GM18873 (cell line): ENCODE results near the gene GIGYF2.
"Not testable (repeated sequence)": the region's sequence is repeated elsewhere in the genome, so short reads cannot be mapped to it uniquely, and the experiment has no call there.

Experiments
- ATAC-seq: cut with Tn5 transposase; IDR thresholded peaks from one replicate; pipeline ENCODE4 v1.9.1; 2021; ENCODE audit warnings: mild to moderate bottlenecking, moderate library complexity, moderate number of reproducible peaks; ENCODE audit not compliant: unreplicated experiment, low FRiP score

GIGYF2 gene

DNA sequence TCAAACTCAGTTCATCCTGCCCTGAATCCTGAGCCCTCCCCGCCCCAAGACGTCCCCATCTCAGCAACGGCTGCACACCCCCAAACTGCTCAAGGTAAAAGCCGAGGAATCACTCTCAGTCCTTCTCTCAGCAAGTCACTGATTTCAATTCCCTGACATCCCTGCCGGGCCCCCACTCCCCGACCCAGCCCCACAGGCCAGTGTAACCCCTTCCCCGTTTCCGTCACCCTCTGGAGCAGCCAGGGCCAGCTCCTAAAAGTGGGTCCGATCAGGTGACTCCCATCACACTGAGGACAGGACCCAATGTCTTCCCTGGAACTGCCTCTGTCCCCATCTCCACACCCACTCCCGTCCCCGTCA lies 193.4 kb downstream of the GIGYF2 start:
- no peak for ATAC-seq

DNA sequence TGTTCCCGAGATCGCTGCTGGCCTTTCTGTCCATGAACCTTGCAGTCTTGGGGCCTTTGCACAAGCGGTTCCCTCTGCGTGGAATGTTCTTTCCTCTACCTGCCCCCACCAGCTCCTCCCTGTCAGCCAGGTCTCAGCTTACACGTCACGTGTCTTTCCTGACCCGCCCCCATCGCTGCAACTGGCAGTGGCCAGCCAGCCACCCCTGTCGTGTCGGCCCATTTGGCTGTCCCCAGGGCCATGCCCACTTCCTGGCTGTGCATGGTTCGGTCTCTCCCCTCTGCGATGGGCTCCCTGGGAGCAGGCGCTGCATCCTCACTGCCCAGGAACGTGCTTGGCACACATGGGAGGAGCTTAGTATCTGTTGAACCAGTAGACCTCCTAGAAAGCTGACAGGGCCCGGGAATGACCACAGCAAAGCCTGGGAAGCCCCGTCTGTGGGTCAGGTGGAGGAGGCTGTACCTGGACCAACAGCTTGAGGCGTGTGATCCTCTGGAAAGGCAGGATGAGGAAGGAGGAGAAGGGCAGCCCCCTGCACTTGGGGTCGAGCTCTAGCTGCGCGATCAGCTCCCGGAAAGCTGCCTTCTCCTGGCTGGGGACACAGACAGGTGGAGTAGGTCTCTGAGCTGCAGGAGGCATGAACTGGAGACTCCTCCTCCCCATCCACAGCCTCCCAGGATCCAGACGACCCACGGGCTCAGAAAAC lies 193.9 kb downstream of the GIGYF2 start:
- ATAC-seq = no peak

DNA sequence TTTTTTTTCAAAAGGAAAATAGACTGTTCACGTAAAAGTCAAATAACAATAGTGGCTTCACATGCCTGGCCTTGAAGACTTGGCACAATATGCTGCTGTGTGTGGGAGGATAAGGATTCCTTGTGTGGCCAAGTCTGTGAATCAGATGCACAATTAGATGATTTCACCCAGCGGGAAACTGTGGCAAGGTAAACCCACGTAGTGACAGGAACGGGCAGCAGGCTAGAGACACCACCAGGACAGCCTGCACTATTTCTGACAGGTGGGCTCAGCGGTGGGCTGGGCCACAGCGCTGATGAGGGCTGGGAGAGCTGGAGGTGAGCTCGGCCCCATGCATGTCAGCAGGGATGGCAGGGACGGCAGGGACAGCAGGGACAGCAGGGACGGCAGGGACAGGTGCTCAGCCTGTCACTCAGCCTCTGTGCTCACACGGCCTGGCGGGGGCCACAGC lies 194.5 kb downstream of the GIGYF2 start:
- ATAC-seq = no peak

DNA sequence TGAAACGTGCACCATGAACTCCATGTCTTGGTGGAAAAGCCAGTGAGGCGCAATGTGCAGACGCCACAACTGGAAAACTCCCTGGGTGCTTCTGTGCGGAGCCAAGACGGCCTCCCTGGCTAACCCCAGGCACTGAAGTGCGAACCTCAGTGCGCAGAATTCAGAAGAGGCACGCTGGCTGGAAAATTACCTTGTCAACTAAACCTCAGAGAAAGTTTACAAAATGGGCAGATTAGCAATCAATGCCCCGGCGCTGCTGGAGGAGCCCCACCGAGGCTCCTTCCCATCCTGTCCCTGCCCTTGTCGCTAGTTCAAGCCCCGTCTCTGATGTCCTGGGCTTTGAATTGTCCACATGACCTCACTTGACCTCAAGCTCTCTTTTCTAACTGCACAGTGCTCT lies 195.1 kb downstream of the GIGYF2 start:
- no peak for ATAC-seq

DNA sequence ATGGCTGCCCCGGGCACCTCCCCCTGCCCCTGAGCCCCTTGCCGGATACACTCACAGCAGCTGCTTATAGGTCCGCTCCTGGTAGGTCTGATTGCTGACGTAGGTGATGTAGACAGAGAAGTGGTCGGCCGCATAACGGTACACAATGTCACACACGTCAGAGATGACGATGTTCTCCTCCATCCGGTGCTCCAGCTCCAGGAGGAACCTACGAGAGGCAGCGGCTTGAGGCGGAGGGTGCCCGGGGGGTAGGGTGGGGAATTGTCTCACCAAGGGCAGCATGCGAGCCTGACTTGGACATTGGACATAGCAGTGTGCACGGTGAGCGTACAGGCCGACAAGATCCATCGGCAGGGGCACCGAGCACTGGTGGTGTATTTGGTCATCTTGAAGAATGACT lies 195.7 kb downstream of the GIGYF2 start:
- no peak for ATAC-seq

DNA sequence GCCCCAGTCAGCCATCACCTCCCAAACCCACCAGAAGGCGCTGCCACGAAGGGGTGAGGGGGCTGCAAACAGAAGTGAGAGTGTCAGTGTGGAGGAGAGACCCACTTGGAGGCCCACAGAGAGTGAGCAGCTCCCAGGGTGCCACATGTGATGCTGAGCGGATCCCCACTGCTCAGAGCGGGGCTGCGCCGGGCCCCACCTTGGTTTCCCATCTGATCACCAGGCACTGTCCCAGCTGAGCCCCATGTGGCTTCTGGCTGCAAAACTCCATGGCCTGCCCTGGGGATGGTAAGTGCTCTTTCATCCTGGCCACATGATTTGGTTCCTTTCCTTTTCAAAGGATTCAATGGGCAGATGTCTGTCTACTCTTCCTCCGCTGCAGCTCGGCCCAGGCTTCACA lies 196.7 kb downstream of the GIGYF2 start:
- no peak for ATAC-seq

DNA sequence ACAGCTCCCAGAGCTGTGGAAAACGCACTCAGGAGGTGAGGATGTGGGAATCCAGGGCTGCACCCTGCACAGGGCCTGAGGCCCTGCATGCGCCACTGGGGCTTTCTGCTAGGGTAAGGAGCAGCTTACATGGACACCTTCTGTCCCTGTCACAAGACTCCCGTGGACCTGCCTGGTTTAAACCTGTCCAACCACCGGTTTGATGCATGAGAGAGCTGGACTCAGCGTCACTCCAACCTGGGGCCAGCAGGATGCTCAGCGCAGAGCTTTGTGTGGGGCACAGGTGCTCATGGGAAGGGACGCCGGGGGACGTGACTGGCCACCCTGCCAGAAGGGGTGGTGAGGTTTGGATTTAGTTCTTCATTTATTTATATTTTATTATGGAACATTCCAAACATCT lies 197.1 kb downstream of the GIGYF2 start:
- no peak for ATAC-seq

DNA sequence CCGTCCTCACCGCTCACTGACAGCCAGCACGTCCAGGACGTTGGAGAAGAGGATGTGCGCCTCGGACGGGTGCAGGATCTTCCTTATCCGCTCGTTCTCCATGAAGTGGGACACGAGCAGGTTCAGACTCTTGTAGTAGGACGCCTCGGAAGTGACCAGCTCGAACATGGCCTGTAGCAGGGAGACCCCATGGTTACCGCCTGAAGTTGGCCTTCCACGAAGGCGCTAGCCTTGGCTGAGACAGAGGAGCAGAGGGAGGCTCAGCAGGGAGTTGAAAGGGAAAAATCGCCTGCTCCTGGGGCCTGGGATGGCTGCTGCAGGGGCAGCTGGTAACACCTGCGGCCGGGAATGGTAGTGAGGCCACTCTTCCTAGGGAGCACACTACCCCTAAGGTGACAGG lies 197.6 kb downstream of the GIGYF2 start:
- no peak for ATAC-seq

DNA sequence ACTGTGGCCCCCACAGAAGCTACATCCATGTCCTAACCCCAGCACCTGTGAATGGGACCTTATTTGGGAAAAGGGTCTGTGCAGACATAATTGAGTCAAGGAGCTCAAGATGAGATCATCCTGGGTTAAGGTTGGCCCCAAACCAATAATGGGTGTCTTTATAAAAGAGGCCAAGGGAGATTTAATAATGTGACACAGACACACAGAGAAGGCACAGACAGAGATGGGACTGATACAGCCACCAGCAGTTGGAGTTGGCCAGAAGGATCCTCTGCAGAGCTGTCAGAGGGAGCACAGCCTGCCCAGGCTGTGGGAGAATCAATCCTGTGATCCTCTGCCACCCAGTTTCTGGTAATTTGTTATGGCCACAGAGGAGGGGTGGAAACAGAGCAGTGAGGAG lies 199.0 kb downstream of the GIGYF2 start:
- no peak for ATAC-seq

DNA sequence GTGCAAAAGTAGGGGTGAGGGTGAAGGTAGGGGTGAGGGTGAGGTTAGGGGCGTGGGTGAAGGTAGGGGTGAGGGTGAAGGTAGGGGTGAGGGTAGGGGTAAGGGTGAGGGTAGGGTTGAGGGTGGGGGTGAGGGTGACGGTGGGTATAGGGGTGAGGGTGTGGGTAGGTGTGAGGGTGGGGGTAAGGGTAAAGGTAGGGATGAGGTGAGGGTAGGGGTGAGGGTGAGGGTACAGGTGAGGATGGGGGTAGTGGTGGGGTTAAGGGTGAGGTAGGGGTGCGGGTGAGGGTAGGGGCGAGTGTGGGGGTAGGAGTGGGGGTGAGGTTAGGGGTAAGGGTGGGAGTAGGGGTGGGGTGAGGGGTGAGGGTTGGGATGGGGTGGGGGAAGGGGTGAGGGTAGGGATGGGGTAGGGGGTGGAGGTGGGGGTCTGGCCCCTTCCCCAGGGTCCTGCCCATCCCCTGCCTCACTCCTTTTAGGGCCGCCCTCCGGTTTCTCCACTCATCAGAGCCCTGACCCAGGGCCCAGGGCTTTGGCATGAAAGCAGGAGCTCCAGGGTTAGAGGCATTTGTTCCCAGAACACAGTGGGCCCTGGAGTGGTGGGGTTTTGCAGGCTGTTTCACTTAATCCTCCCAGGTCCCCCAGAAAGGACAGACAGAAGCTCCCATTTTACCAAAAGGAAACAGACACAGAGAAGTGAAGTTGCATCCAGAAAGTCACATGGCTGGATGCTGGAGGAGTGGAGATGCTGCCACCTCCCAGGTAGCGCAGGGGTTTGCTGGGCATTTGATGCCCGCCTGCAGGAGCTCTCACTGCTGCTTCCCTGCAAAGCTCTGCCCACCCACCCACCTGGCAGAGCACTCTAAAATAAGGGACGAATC lies 199.8 kb downstream of the GIGYF2 start:
- ATAC-seq = no peak

DNA sequence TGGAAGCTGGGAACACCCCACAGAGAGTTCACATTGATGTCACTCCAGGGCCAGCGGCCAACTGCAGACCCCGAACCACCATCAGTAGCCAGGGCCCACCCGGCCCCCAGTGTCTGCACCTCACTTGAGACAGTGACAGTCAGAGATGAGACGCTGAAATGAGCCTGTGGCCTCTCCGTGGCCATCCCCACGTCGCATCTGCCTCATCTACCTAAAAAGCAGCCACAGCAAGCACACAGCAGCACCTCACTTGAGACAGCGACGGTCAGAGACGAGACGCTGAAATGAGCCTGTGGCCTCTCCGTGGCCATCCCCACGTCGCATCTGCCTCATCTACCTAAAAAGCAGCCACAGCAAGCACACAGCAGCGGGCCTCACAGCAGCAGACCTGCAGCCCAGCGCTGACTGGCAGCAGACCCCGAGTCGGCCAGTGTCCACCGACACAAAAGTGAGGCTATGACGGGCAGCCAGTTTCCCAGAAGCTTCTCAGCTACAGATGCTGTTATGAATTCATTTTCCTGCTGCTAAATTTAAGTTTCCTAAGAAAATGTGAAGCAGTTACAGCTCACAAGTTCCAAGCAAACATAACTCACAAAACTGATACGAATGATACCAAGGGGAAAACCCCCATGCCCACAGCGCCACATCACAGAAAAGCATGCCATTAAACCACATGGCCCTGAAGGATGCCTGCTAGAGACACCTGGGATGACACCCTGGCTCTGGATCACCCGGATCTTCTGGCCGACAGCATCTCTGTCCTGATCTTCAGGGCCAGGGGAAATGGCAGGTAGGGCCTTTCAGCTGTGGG lies 200.7 kb downstream of the GIGYF2 start:
- no peak for ATAC-seq

DNA sequence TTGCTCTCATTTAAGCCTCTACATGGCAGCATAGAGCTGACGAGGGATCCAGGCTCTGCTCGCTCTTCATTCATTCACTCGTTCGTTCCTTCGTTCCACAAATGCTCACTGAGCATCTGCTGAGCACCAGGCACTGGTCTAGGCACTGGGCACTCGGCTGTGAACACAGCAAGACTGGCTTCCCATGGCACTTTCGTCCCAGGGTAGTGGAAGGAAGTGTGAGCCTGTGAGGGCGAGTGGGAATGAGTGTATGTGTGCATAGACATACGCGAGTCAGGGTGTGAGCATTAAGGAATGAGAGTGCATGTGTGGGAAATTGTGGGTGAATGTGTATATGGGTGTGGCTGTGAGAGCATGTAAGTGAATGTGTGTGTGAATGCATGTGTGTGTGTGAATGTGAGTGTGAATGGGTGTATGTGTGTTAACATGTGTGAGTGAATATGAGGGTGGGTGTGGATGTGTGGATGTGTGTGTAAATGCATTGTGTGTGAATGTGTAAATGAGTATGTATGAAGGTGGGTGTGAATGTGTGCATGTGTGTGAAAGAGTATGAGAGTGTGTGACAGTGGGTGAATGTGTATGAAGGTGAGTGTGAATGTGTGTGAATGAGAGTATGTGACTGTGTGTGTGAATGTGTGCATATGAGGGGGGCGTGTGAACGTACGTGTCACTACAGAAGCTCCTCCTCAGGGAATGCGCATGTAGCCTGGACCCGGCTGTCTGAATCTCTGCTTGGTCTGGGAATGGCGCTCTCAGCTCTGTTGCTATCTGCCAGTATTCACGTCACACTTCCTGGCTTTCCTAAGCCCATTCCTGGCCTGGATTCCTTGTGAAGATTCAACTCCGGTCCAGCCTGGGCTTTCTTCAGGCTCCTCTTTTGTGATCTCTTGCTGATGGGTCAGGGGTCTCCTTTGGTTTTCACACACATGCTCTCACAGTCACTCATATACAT lies 201.7 kb downstream of the GIGYF2 start:
- no peak for ATAC-seq

DNA sequence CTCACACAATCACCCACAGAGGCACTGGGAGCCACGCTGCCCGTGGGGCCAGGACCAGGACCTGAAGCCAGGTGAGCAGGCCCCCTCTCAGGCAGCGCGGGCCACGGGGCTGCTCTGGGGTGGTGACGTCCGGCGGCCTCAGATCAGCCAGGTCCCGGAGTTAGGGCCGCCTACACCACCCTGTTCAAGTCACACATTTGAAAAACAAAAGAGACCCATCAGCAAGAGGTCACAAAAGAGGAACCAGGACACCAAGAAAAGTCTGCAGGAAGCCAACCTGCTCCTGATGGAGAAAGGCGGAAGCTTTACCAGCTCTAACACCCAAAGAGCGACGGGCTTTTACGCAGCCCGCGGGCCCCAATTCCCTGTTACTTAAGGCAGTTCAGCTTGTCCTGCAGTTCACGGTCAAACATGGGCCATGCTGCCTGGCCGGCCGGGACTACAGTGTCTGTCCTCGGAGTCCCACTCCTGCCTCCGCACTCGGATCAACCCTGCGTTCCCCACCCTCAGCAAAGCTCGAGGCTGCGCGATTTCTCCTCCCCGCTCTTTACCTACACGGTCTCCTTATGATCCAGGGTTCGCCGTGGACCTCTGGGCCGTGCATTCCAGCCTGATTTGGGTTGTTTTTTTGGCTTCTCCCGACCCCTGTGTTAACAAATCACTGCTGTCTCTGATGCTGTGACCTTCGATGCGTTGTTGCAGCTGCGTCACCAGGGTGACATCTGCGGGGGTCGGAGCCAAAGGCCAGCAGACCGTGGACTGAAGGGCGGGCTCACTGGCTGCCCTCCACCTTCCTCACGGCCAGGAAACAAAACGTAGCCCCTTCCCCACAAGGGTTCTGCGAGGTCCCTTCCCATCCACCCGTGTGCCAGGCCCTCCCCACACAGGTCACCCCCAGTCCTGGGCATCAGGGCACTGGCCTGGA lies 203.9 kb downstream of the GIGYF2 start:
- no peak for ATAC-seq

DNA sequence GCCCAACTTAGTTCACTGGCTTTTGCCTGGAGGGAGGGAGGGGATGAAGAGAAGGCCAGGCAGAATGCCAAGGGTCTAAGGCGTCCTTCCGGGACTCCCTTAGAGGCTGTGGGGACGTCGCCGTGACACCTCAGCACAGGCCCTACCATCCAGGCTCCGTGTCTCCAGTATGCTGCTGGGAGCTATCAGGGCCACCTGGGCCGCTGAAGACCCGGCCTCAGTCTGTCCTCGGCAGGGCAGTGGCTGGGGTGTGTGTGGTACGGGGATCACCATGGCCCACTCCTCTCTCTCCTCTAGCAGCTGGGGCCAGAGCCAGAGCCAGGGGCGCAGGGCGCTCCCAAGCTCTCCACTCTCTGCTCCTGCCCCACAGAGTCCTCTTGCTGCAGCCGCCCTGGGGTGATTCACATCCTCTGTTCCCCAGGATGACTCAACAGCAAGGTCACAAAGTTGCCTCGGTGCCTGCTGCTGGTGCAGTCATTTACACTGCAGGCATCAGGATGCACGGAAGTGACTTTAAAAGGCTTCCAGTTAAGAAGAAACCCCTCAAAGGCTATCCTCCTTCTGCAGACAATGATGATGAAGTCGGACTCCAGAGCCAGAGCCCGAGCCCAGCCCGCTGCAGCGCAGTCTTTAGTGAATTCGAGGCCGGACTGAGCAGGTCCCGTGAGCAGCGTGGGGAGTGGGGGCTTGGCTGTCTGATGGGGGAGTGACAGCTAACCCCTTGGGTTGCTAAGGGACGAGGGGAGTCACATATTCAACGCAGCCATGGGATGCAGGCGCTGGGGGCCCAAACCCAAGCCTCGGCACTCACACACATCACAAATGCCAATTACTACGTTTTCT lies 204.8 kb downstream of the GIGYF2 start:
- no peak for ATAC-seq

DNA sequence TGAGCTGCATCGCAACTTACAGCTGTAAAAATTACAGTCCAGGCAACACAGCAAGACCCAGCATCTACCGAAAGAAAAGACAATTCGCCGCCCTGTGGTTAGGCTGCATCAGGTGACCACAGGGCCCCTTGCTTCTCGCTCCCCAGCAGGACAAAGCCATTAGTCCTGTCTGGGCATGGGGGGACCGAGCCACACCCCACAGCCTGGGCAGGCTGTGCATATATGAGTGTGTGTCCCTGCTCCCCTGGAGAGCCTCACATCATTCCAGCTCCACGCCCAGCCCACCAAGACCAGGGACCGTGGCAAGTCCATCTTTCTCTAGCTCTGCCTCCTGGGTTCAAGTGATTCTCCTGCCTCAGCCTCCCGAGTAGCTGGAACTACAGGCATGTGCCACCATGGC lies 206.9 kb downstream of the GIGYF2 start:
- ATAC-seq = no peak

DNA sequence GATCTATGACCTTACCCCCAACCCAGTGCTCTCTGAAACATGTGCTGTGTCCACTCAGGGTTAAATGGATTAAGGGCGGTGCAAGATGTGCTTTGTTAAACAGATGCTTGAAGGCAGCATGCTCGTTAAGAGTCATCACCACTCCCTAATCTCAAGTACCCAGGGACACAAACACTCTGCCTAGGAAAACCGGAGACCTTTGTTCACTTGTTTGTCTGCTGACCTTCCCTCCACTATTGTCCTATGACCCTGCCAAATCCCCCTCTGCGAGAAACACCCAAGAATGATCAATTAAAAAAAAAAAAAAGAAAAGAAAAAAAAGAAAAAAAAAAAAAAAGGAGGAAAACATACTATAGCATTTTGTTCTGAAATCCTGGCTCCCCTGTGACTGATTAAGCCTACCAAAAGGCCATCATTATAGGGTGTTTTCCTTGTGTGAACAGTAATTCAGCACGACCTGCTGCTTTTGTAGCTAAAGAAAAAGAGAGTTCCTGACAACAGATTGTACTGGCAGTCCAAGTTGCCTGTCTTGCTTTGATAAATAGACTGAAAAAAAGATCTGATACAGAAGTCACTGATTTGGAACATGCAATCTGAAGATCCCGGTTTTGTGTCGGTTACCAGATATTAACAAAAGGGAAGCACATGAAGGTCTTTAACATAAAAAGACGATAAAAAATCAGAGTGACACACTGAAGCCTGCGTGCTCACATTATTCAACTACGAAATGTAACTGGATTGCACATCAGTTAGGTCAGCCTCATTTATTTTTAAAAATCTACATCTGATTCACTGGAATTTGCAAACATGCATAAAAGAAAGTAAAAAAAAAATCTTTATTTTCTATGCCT lies 210.0 kb downstream of the GIGYF2 start:
- ATAC-seq = not testable (repeated sequence)

DNA sequence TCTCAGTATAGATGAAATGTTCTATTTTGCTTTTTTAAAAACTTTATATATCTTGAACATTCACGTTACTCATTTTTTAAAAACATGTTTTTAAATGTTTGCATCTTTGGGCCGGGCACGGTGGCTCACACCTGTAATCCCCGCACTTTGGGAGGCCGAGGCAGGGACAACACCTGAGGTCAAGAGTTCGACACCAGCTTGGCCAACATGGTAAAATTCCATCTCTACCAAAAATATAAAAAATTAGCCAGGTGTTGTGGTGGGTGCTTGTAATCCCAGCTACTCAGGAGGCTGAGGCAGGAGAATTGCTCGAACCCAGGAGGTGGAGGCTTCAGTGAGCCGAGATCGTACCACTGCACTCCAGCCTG lies 210.6 kb downstream of the GIGYF2 start:
- ATAC-seq = not testable (repeated sequence)
